ENCODE data around the gene SLC32A1.

GRCh38 chr20:38700141-38700540 lies 24.1 kb upstream of the SLC32A1 start:
- TF ChIP-seq CTCF (IDR thresholded peaks at IDR 0.05) (no peak), POLR2A (IDR thresholded peaks at IDR 0.05) (no peak)
